GM18505 (cell line): ENCODE measurements around the gene SLC12A4.

Experiments used
- ATAC-seq: cut with Tn5 transposase; IDR thresholded peaks from one replicate; pipeline ENCODE4 v1.9.1; 2021; ENCODE audit not compliant: unreplicated experiment
- POLR2A ChIP-seq: IDR thresholded peaks from 4 replicates; pipeline ENCODE4 v1.6.1; 2011; ENCODE audit warnings: borderline replicate concordance; ENCODE audit not compliant: insufficient read depth, insufficient read length; ENCODE audit errors: extremely low read depth

The SLC12A4 gene

GRCh38 chr16:67909056-67909742, 59.2 kb downstream of the SLC12A4 start:
- TF ChIP-seq POLR2A: no peak
- ATAC-seq: no peak

GRCh38 chr16:67907397-67908180, 60.8 kb downstream of the SLC12A4 start:
- TF ChIP-seq POLR2A: no peak
- no peak for ATAC-seq

GRCh38 chr16:67902831-67903230, 65.6 kb downstream of the SLC12A4 start:
- no peak for ATAC-seq
- no peak for TF ChIP-seq POLR2A

- no peak for TF ChIP-seq POLR2A
- no peak for ATAC-seq
Observed at GRCh38 chr16:67901734-67902133, 66.7 kb downstream of the SLC12A4 start.

GRCh38 chr16:67897231-67897630, 71.2 kb downstream of the SLC12A4 start:
- ATAC-seq: no peak
- TF ChIP-seq POLR2A: no peak

GRCh38 chr16:67893743-67894399, 74.6 kb downstream of the SLC12A4 start:
- no peak for ATAC-seq
- TF ChIP-seq POLR2A: no peak
